ENCODE measurements around the gene FOXP1.

DNA sequence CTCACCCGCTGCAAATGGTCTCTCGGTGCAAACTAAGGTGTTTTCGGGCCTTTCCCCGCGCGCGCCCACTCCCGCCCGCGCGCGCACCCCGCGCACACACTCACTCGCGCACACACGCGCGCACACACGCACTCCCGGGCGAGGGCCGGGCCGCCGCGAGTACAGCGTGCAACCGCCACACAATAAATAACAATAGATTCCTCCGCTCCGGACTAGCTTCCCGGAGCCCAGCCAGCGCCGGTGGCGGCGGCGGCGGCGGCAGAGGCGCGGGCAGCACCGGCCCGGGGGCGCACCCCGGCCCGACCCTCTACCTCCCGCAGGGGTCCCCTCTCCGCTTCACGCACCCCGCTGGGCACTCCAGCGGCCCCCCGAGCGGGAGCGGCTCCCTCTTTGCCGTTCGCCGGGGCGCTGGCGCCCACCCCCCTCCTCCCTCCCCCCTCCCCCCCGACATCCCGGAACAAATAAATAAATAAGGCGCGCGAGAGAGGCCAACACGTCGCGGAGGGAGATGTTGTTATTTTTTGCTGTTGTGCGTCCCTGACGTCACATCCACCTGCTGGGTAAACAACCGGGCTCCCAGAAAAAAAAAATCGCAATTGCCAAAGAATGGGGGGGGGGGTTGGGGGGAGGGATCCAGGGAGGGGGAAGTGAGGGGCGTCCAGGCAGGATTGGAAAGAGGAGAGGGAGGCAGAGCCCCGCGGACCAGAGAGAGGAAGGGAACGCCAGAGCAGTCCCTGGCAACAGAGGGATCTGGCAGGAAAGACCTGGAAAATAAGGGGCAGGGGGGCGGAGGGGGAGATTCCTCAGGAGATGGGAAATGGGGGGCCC is at the start of gene FOXP1:
- TF ChIP-seq, protein P1, sequence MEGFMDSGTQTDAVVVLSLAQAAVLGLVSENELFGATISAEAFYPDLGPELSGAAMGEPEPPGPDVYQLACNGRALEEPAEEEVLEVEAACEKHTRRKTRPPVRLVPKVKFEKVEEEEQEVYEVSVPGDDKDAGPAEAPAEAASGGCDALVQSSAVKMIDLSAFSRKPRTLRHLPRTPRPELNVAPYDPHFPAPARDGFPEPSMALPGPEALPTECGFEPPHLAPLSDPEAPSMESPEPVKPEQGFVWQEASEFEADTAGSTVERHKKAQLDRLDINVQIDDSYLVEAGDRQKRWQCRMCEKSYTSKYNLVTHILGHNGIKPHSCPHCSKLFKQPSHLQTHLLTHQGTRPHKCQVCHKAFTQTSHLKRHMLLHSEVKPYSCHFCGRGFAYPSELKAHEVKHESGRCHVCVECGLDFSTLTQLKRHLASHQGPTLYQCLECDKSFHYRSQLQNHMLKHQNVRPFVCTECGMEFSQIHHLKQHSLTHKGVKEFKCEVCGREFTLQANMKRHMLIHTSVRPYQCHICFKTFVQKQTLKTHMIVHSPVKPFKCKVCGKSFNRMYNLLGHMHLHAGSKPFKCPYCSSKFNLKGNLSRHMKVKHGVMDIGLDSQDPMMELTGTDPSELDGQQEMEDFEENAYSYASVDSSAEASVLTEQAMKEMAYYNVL (CRISPR knock-in tag; IDR thresholded peaks at IDR 0.05; ENCODE audit: borderline replicate concordance) = no peak
- TF ChIP-seq, protein P2, sequence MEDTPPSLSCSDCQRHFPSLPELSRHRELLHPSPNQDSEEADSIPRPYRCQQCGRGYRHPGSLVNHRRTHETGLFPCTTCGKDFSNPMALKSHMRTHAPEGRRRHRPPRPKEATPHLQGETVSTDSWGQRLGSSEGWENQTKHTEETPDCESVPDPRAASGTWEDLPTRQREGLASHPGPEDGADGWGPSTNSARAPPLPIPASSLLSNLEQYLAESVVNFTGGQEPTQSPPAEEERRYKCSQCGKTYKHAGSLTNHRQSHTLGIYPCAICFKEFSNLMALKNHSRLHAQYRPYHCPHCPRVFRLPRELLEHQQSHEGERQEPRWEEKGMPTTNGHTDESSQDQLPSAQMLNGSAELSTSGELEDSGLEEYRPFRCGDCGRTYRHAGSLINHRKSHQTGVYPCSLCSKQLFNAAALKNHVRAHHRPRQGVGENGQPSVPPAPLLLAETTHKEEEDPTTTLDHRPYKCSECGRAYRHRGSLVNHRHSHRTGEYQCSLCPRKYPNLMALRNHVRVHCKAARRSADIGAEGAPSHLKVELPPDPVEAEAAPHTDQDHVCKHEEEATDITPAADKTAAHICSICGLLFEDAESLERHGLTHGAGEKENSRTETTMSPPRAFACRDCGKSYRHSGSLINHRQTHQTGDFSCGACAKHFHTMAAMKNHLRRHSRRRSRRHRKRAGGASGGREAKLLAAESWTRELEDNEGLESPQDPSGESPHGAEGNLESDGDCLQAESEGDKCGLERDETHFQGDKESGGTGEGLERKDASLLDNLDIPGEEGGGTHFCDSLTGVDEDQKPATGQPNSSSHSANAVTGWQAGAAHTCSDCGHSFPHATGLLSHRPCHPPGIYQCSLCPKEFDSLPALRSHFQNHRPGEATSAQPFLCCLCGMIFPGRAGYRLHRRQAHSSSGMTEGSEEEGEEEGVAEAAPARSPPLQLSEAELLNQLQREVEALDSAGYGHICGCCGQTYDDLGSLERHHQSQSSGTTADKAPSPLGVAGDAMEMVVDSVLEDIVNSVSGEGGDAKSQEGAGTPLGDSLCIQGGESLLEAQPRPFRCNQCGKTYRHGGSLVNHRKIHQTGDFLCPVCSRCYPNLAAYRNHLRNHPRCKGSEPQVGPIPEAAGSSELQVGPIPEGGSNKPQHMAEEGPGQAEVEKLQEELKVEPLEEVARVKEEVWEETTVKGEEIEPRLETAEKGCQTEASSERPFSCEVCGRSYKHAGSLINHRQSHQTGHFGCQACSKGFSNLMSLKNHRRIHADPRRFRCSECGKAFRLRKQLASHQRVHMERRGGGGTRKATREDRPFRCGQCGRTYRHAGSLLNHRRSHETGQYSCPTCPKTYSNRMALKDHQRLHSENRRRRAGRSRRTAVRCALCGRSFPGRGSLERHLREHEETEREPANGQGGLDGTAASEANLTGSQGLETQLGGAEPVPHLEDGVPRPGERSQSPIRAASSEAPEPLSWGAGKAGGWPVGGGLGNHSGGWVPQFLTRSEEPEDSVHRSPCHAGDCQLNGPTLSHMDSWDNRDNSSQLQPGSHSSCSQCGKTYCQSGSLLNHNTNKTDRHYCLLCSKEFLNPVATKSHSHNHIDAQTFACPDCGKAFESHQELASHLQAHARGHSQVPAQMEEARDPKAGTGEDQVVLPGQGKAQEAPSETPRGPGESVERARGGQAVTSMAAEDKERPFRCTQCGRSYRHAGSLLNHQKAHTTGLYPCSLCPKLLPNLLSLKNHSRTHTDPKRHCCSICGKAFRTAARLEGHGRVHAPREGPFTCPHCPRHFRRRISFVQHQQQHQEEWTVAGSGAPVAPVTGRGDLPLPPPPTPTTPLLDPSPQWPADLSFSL (CRISPR knock-in tag; IDR thresholded peaks at IDR 0.05) = no peak
- TF ChIP-seq, protein P3, sequence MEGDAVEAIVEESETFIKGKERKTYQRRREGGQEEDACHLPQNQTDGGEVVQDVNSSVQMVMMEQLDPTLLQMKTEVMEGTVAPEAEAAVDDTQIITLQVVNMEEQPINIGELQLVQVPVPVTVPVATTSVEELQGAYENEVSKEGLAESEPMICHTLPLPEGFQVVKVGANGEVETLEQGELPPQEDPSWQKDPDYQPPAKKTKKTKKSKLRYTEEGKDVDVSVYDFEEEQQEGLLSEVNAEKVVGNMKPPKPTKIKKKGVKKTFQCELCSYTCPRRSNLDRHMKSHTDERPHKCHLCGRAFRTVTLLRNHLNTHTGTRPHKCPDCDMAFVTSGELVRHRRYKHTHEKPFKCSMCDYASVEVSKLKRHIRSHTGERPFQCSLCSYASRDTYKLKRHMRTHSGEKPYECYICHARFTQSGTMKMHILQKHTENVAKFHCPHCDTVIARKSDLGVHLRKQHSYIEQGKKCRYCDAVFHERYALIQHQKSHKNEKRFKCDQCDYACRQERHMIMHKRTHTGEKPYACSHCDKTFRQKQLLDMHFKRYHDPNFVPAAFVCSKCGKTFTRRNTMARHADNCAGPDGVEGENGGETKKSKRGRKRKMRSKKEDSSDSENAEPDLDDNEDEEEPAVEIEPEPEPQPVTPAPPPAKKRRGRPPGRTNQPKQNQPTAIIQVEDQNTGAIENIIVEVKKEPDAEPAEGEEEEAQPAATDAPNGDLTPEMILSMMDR (CRISPR knock-in tag; IDR thresholded peaks at IDR 0.05) = no peak
- TF ChIP-seq, protein P4, sequence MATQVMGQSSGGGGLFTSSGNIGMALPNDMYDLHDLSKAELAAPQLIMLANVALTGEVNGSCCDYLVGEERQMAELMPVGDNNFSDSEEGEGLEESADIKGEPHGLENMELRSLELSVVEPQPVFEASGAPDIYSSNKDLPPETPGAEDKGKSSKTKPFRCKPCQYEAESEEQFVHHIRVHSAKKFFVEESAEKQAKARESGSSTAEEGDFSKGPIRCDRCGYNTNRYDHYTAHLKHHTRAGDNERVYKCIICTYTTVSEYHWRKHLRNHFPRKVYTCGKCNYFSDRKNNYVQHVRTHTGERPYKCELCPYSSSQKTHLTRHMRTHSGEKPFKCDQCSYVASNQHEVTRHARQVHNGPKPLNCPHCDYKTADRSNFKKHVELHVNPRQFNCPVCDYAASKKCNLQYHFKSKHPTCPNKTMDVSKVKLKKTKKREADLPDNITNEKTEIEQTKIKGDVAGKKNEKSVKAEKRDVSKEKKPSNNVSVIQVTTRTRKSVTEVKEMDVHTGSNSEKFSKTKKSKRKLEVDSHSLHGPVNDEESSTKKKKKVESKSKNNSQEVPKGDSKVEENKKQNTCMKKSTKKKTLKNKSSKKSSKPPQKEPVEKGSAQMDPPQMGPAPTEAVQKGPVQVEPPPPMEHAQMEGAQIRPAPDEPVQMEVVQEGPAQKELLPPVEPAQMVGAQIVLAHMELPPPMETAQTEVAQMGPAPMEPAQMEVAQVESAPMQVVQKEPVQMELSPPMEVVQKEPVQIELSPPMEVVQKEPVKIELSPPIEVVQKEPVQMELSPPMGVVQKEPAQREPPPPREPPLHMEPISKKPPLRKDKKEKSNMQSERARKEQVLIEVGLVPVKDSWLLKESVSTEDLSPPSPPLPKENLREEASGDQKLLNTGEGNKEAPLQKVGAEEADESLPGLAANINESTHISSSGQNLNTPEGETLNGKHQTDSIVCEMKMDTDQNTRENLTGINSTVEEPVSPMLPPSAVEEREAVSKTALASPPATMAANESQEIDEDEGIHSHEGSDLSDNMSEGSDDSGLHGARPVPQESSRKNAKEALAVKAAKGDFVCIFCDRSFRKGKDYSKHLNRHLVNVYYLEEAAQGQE (IDR thresholded peaks at IDR 0.05; ENCODE audit: borderline replicate concordance in 1 of 2, low read depth in 1 of 2, low read length in 2 of 2) = peak in 1 of 2 experiments; percentile 11; a peak in 1 of 4 replicates
- TF ChIP-seq, protein P5, sequence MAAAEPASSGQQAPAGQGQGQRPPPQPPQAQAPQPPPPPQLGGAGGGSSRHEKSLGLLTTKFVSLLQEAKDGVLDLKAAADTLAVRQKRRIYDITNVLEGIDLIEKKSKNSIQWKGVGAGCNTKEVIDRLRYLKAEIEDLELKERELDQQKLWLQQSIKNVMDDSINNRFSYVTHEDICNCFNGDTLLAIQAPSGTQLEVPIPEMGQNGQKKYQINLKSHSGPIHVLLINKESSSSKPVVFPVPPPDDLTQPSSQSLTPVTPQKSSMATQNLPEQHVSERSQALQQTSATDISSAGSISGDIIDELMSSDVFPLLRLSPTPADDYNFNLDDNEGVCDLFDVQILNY (CRISPR knock-in tag; conservative IDR thresholded peaks at IDR 0.05) = no peak
- TF ChIP-seq ZBTB21 (CRISPR knock-in tag; IDR thresholded peaks at IDR 0.05) = no peak
- TF ChIP-seq, protein P6, sequence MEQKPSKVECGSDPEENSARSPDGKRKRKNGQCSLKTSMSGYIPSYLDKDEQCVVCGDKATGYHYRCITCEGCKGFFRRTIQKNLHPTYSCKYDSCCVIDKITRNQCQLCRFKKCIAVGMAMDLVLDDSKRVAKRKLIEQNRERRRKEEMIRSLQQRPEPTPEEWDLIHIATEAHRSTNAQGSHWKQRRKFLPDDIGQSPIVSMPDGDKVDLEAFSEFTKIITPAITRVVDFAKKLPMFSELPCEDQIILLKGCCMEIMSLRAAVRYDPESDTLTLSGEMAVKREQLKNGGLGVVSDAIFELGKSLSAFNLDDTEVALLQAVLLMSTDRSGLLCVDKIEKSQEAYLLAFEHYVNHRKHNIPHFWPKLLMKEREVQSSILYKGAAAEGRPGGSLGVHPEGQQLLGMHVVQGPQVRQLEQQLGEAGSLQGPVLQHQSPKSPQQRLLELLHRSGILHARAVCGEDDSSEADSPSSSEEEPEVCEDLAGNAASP (CRISPR knock-in tag; IDR thresholded peaks at IDR 0.05; ENCODE audit: borderline replicate concordance) = no peak
- TF ChIP-seq ARNT (IDR thresholded peaks at IDR 0.05) = no peak
- TF ChIP-seq ATF1 (CRISPR knock-in tag; IDR thresholded peaks at IDR 0.05) = peak; percentile 50; the same call in 1 of the 2 replicates
- peak in 1 of 2 experiments; percentile 44; a peak in 1 of 4 replicates for TF ChIP-seq POLR2A (IDR thresholded peaks at IDR 0.05; ENCODE audit: insufficient read depth in 1 of 2, low read depth in 2 of 2, low read length in 2 of 2)
- no peak for TF ChIP-seq RFX5 (IDR thresholded peaks at IDR 0.05; ENCODE audit: low read depth, low read length)
- no peak for TF ChIP-seq SRF (IDR thresholded peaks at IDR 0.05; ENCODE audit: low read depth, low read length)
